ENCODE data around the gene SINHCAF. TPM values are rescaled to one million over a fixed set of nuclear protein-coding genes. Genes with fewer than 3 reads are reported as not detected.

SINHCAF gene
- total RNA-seq, 2 donors from 2014 or later: 22.4 to 34.7 TPM

GRCh38 chr12:31368666-31369361 lies 42.9 kb upstream of the SINHCAF start:
- H3K4me1 ChIP-seq: peaks cover 0 to 8% of the 10 kb centered on the region in 2 donors
- no peak for TF ChIP-seq CTCF (IDR thresholded peaks at IDR 0.05)
- H3K36me3 ChIP-seq: no peaks in the 10 kb centered on the region
- no peak for DNase-seq (ENCODE audit: low spot score)
- no peaks in the 10 kb centered on the region for H3K9me3 ChIP-seq
- no peaks in the 10 kb centered on the region for H3K27me3 ChIP-seq
- H3K27ac ChIP-seq: no peak overlapping the region
- no peak overlapping the region for H3K4me3 ChIP-seq

DNA sequence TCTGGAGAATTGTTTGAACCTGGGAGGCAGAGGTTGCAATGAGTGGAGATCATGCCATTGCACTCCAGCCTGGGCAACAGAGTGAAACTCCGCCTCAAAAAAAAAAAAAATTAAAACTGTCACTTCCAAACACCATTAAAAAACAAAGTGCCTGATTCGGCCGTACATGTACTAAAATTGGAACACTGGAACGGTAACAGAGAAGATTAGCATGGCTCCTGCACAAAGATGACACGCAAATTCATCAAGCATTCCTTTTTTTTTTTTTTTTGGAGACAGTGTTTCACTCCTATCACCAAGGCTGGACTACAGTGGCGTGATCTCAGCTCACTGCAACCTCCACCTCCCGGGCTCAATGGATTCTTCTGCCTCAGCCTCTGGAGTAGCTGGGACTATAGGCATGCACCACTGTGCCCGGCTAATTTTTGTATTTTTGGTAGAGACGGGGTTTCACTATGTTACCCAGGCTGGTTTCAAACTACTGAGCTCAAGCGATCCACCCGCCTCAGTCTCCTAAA lies 40.2 kb upstream of the SINHCAF start:
- Histone ChIP-seq H3K9me3 (no peaks in the 10 kb centered on the region), H3K36me3 (no peaks in the 10 kb centered on the region), H3K4me3 (no peak overlapping the region), H3K4me1 (peaks cover 0 to 8% of the 10 kb centered on the region in 2 donors), H3K27me3 (no peaks in the 10 kb centered on the region), H3K27ac (no peak overlapping the region)
- no peak for DNase-seq (ENCODE audit: low spot score)
- TF ChIP-seq CTCF (IDR thresholded peaks at IDR 0.05): no peak

DNA sequence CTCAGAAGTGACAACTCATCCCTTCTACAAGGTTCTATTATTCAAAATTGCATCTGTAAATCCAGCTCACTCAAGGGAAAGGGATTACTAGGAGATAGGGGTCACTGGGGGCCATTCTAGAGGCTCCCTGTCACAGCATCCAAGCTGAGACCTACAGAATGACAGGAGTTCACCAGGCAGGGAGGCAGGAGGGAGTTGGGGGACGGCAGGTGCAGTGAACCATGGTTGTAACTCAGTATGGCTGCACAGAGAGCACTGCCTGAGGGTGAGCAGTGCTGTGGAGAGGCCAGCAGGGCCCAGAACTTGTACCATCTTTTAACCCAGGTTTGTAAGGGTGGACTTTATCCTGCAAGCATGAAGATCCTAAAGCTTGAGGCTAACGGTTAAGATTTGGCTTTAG lies 37.9 kb upstream of the SINHCAF start:
- Histone ChIP-seq H3K27me3 (no peaks in the 10 kb centered on the region), H3K36me3 (no peaks in the 10 kb centered on the region), H3K4me3 (no peak overlapping the region), H3K27ac (no peak overlapping the region), H3K4me1 (no peaks in the 10 kb centered on the region), H3K9me3 (no peaks in the 10 kb centered on the region)
- no peak for TF ChIP-seq CTCF (IDR thresholded peaks at IDR 0.05)
- no peak for DNase-seq (ENCODE audit: low spot score)

- no peak overlapping the region for H3K27ac ChIP-seq
- no peaks in the 10 kb centered on the region for H3K36me3 ChIP-seq
- no peaks in the 10 kb centered on the region for H3K9me3 ChIP-seq
- no peak for DNase-seq (ENCODE audit: low spot score)
- TF ChIP-seq CTCF (IDR thresholded peaks at IDR 0.05): no peak
- no peaks in the 10 kb centered on the region for H3K27me3 ChIP-seq
- no peak overlapping the region for H3K4me3 ChIP-seq
- no peaks in the 10 kb centered on the region for H3K4me1 ChIP-seq
Observed at GRCh38 chr12:31363416-31363809, 37.5 kb upstream of the SINHCAF start.

GRCh38 chr12:31362759-31363415 lies 36.9 kb upstream of the SINHCAF start:
- TF ChIP-seq CTCF (IDR thresholded peaks at IDR 0.05): no peak
- Histone ChIP-seq H3K27ac (no peak overlapping the region), H3K27me3 (no peaks in the 10 kb centered on the region), H3K36me3 (no peaks in the 10 kb centered on the region), H3K4me1 (no peaks in the 10 kb centered on the region), H3K4me3 (no peak overlapping the region), H3K9me3 (no peaks in the 10 kb centered on the region)
- DNase-seq (ENCODE audit: low spot score): no peak

All from right atrium auricular region (tissue), 2 donors.